NCI-H2196 treated with DMSO at 0.1 percent for 48 hours (cell line): ENCODE results near the gene DRAP1.
A peak's percentile ranks its signal among the peaks of the same experiment; 100 is the strongest.

Experiments
- DNase-seq: peaks from one replicate; lab custom pipeline; 2025; ENCODE audit not compliant: unreplicated experiment; lab: John Stamatoyannopoulos, UW

Gene DRAP1, protein sequence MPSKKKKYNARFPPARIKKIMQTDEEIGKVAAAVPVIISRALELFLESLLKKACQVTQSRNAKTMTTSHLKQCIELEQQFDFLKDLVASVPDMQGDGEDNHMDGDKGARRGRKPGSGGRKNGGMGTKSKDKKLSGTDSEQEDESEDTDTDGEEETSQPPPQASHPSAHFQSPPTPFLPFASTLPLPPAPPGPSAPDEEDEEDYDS

DNA sequence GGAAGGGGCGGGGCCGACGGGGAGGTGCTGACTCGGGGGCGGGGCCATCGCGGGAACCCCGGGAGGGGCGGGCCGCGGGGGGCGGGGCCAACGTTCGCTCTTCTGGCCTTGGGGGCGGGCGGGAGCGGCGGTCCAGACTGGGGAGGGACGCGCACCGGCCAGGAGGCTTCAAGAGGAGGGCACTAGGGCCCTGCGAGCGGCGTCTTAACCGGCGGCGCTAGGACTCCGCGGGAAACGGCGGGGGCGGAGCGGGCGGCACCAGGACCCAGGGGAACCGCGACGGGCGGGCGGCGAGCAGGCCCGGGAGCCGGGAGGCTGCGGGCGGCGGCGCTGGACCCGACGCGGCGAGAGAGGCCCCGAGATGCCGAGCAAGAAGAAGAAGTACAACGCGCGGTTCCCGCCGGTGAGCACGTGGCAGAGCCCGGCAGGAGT lies at the start of gene DRAP1:
Gene DRAP1 (plus strand): TSS at position 286 of the 432 bp plus-strand sequence. CDS start 76 bp downstream, at position 362.
- DNase-seq, result peak; percentile 99

DNA sequence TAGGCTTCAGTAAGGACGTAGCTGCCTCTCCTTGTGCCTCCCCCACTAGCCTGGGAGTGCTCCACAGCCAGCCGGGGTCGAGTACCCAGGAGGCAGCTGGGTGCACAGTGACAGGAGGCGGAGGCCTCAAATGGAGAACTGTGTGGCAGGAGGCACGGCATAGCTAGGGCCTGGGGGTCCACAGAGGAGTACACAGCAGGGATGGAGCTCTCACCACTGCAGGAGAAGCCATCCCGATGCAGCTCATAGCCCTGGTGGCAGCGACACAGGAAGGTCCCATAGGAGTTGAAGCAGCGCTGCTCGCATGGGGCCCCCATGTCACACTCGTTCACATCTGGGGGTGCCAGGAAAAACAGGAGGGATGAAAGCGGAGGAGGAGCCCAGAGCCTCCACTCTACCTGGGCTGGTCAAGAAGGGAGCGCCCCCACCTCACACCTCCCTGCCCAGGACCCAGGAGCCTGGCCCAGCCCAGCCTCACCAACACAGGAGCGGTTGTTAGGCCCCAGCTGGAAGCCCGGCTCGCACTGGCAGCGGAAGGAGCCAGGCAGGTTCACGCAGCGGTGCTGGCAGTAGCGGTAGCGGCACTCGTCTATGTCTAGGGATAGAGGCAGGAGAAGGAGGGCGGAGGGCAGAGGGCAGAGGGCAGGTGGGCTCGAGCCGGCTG lies 49.5 kb upstream of the DRAP1 start:
- no peak for DNase-seq

DNA sequence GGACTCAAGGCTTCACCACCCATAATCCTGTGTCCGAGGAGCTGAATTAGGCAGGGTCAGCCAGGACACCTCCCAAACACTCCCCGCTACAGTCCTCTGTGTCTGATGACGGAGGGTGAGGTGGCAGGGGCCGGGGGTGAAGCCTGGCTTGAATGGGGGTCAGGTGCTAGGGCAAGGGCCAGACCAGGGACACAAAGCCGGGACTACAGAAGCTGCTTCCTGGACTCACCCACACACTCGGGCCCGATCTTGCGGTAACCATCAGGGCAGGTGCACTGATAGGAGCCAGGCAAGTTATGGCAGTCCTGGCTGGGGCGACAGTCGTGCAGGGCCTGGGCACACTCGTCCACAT lies 48.9 kb upstream of the DRAP1 start:
- no peak for DNase-seq

DNA sequence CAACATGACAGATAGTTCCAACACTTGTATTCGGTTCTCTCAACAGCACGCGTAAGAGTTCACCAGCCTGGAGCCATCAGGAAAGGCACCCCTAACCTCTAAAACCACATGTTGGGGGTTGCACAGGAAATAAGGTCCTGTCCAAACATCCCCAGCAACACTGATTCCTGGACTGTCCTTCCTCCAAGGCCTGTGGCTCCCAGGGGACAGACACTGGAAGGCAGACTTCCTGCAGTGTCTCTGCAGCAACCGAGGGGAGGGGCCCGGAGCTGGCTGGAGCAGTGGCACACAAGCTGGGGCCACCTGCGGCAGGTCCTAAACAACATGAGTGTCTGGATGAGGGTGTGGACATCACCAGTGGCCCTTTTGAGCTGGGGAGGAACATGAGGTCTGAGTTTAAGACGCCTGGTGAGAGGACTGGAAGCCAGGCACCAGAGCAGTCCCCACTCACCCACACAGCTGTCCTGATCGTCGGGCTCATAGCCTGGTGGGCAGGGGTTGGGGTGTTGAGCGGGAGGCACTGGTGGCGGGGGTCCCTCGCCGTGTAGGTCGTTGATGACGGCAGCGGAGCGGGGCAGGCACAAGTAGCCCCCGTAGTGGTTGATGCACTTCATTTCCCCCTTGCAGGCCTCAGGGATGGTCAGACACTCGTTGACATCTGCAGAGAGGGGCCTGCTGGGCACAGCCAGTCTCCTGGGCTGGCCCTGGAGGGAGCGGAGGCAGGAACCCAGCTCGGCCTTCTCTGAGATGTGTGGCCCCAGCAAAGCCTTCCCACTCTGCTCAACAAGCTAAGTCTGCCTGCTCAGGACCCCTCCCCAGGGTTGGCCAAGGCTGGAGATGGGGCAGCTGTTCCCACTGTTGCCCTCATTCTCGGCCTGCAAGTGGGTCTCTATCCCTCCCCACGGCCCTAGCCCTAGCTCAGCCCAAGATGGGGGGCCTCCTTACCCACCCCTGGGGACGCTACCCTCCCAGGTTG lies 48.2 kb upstream of the DRAP1 start:
- no peak for DNase-seq

DNA sequence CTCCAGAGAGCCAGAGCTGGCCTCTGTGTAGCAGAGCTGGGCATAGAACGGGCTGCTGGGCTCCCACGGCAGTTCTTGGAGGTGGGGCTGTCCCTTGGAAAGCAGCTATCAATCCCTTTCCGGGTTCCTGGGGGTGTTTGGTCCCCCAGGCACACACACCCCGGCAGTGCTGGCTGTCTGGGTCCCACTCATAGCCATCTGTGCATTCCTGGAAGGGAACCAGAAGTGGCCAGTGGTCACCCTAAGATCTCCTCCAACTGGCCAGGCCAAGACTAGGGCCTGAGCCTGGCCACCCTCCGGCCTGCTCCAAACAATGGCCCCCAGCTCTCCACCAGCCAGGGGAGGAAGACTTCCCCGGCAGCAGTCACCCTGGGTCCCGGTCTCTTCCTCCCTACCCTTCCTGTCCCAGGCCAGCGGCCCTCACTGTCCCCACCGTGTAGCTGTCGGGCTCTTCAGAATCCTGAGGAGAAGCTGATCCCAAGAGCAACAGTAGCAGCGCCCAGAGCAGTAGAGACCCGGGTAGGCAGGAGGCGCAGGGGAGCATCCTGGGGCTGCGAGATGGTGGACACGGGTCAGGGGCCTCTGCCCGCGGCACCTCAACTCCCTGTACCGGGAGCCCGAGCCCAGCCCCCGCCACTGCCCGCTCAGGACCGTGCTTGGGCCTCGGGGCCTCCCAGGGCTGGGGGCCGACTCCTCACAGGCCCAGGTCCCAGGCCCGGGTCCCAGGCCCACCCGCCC lies 47.2 kb upstream of the DRAP1 start:
- DNase-seq, result no peak

DNA sequence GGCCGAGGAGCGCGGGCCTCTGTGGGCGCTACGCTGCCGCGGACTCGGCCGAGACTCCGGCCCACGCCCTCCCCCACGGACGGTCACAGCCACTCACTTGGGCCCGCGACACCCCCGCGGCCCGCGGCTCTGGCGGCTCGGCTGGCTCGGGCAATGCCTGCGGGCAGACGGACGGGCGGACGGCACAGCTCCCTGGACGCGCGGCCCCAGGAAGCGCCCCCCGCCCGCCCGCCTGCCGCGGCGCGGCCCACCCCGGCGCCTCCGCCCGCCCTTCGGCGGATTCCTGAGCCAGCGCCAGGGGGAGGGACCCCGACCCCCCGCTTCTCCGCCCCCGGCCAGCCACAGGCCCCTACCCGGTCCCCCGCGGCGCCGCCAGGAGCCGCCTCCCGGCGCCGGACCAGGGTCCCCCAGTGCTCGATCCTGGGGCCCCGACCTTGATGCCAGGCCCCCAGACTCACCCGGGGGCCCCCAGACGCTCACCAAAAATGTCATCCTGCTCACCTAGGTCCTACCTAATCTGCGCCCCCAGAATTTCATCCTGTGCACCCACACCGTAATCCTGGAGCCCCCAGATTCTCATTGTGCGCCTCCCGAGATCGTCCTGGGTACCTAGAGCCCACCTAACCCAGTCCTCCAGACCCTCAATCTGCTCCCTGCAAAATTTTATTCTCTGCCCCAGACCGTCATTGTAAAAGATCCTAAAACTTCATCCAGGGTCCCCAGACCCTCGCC lies 46.5 kb upstream of the DRAP1 start, which contains the start of gene EFEMP2:
Gene EFEMP2 (minus strand): TSS at position 215 of the 732 bp plus-strand sequence. CDS start 446 bp downstream, outside the sequence.
- DNase-seq, result no peak

DNA sequence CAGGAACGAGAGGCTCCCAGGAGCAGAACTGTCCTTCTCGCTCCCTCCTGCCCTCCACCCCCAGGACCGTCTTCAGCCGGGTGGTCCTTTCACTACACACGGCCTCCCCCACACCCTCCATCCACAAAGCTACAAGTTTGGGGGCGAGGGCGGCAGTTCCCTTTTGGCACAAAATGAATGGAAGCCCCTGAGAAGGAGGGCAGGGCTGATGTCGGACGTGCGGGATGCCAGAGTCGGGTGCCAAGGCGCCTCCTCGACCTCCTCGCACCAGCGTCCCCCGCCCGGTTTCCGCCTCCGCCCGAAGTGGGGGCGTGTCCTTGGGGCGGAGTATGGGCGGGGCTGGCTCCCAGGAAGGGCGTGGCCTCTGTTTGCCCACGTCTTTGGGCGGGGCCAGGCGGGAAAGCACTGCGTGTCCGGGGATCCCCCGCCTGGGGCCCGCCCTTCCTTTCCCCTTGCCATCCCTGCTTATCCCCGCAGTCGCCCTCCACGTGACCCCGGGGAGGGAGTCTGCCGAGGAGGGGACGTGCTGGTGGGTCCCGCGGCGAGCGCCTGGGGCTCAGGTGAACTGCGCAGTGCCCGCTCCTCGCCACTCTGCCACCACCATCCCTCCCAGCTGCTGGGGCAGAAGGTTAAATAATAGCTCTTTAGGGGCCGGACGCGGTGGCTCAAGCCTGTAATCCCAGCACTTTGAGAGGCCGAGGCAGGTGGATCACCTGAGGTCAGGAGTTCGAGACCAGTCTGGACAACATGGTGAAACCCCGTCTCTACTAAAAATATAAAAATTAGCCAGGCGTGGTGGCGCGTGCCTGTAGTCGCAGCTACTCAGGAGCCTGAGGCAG lies 45.7 kb upstream of the DRAP1 start:
- peak; percentile 95 for DNase-seq

DNA sequence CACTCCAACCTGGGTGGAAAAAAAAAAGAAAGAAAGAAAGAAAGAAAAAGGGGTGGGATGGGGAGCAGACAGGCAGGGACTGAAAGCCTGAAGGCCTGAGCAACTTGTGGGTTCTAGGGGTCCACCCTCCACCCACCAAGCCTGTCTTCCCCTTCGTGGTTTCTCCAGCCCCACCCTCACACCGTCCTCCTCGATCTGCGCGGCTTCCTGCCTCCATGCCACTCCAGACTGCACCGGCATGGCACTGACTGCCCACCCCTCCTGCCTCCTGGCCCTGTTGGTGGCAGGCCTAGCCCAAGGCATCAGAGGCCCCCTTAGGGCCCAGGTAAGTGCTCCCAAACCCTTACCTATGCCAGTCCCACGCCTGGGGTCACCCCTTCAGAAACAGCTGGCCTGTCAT lies 39.6 kb upstream of the DRAP1 start, which contains the start of gene CTSW:
Gene CTSW (plus strand): TSS at position 221 of the 400 bp plus-strand sequence. CDS start 18 bp downstream, at position 239.
- DNase-seq, result no peak

DNA sequence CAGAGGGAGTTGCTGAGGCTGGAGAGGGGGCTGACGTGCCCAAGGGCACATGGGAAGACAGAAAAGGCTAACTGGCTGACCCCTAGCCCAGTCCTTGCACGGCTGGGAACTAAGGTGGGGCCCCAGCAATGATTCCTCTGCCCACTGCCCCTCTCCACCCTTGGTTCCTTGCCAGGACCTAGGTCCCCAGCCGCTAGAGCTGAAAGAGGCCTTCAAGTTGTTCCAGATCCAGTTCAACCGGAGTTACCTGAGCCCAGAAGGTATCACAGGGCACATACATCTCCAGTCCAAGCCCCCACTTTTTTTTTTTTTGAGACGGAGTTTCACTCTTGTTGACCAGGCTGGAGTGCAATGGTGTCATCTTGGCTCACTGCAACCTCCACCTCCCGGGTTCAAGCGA lies 39.2 kb upstream of the DRAP1 start:
- no peak for DNase-seq

DNA sequence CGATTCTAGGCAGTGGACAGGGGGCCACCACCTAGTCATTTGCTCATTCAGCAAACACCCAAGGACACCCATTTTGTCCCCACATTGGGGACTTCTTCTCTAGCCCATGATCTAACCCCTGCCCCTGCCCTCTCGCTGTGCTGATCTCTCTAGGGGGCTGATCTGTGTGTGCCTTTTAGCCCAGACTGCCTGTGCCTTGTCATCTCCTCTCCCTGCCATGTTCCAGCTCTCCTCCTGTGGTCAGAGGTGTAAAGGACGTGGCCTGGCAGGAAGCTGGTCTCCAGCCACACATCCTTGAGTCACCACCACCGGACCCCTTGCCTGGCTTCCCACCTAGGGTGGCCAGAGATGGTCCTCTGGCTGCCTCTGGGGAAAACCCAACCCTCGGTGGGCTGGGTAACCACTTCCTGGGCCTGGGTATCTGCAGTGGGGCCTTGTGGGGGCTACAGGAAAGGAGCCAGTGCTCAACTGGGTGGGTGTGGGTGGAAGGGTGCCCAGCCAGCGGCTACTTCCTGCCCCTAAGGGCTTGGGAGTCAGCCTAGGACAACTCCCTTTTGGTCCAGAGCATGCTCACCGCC lies 38.3 kb upstream of the DRAP1 start:
- no peak for DNase-seq

DNA sequence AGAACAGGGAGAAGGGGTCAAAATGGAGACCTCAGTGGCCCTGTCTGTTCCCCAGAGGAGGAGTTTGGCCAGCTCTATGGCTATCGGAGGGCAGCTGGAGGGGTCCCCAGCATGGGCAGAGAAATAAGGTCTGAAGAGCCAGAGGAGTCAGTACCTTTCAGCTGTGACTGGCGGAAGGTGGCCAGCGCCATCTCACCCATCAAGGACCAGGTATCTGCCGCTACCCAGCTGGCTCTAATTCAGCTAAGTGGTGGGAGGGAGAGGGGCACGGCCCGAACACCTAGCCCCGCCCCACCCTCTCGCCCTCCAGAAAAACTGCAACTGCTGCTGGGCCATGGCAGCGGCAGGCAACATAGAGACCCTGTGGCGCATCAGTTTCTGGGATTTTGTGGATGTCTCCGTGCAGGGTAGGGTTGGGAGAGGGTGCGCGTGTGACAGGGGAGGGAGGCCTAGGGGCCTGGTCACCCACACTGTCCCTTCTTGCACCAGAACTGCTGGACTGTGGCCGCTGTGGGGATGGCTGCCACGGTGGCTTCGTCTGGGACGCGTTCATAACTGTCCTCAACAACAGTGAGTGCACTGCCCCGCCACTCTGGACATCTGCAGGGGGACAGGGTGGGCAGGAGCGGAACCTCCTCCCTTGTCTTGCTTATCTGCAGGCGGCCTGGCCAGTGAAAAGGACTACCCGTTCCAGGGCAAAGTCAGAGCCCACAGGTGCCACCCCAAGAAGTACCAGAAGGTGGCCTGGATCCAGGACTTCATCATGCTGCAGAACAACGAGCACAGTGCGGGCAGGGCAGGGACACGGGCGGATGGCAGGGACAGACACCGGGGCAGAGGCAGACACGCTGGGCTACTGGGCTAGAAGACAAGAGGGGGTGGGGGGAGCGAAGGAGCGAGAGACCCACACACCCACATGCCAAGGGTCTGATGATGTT lies 36.8 kb upstream of the DRAP1 start:
- DNase-seq, result no peak

DNA sequence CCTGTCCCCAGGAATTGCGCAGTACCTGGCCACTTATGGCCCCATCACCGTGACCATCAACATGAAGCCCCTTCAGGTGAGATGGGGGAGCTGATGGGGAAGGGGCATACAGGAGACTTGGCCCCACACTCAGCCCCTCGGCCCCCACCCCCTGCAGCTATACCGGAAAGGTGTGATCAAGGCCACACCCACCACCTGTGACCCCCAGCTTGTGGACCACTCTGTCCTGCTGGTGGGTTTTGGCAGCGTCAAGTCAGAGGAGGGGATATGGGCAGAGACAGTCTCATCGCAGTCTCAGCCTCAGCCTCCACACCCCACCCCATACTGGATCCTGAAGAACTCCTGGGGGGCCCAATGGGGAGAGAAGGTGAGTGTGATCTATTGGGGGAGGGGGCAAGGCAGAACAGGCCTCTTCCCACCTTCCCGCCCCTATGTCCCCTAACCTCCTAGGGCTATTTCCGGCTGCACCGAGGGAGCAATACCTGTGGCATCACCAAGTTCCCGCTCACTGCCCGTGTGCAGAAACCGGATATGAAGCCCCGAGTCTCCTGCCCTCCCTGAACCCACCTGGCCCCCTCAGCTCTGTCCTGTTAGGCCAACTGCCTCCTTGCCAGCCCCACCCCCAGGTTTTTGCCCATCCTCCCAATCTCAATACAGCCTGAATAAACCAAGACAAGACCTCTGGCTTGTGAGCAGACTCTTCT lies 36.0 kb upstream of the DRAP1 start:
- DNase-seq, result no peak

DNA sequence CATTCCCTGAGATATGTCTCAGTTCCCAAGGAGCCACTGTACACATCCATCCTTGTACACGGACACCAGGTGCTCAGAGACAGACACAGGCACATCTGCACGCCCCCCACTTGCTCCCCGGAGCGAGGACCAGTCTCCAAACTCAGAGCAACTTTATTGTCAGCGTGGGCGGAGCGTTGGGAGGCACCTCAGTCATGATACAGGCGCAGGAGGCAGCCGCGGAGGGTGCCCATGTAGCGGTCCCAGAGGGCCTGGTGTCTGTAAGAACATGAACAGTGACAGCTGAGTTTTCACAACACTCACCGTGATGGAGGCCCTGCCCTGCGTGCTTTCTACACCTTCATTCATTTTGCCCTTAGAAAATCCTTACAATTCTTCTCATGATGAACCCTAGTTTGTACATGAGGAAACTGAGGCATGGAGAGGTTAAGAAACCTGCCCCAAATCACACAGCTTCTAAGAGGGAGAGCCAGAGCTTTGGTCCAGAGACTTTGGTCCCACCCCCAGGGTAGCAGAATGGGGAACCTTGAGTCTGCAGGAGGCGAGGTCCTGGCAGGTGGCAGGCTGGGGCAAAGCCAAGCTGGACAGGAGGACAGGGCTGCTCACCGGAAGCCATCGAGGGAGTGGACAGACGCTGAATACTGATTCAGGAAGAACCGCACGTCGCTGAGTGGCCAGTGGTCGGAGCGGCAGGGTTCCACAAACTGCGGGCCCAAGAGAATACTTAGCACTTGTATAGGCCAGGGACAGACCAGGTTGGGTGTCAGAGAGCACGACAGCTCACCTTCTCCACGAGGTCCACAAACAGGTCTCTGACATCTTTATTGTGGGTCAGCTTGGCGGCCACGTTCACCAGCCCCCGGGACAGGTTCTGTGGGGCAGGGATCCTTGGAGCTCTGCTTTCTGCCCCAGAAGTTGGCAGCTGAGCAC lies 35.2 kb upstream of the DRAP1 start:
- no peak for DNase-seq

DNA sequence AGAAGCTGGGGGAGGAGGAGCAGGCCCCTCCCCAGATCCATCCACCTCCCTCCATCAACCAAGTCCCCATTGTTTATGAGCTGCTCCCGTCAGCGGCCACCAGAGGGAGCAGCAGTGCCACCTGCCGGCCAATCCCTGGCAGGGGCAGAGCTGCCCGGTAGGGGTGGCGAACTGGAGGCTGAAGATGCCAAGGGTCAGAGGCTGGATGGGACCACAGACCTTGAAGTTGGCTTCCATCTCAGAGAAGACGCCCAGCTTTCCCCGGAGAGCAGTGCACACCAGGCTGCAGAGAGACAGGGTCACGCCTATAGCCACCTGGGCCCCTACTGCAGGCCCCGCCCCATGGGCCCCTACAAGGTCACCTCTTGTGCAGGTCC lies 34.5 kb upstream of the DRAP1 start:
- DNase-seq, result peak; percentile 73

DNA sequence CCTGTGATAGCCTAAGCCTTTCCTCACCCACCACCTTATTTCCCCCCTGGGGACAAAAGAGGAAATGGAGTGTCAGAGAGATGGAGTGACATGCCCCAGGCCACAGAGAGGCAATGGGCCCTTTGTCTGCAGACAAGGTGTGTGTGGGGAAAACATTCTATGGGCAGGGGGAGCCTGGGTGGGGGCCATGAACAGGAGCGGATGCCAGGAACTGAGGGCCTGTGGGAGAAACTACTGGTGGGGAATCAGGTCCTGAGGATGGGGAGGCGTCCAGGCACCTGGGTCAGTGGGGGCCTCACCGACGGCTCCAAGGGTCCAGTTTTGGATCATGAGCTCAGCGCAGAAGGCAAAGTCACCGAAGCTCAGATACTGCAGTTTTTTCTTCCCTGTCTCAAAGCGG lies 34.0 kb upstream of the DRAP1 start:
- DNase-seq, result no peak
